Thymus (tissue), 14 donors: ENCODE data around the gene HLA-DRB1. TPM values are rescaled to one million over a fixed set of nuclear protein-coding genes. Genes with fewer than 3 reads are reported as not detected.
"Not testable (repeated sequence)": the region's sequence is repeated elsewhere in the genome, so short reads cannot be mapped to it uniquely, and the experiment has no call there.

Experiments used
- DNase-seq, 9 donors: peaks; one replicate each; pipeline ENCODE4 v3.0.0-alpha.2; 2013; ENCODE audit warnings: low spot score in 9 of 9, low read depth in 6 of 9, missing footprints in 1 of 9
- H3K27ac ChIP-seq, 2 donors: one replicate each; pipeline ENCODE4 v1.5.1; 2013; ENCODE audit warnings: control low read depth in 1 of 2, low read depth in 1 of 2, low read length in 1 of 2, mild to moderate bottlenecking in 1 of 2, moderate library complexity in 1 of 2
- H3K27me3 ChIP-seq, 2 donors: one replicate each; pipeline ENCODE4 v1.5.1; 2013; ENCODE audit warnings: low read length in 1 of 2; ENCODE audit not compliant: control insufficient read depth in 2 of 2, insufficient read depth in 1 of 2
- H3K36me3 ChIP-seq, 2 donors: one replicate each; pipeline ENCODE4 v1.5.1; 2013; ENCODE audit warnings: low read length in 1 of 2, mild to moderate bottlenecking in 1 of 2, moderate library complexity in 1 of 2; ENCODE audit not compliant: control insufficient read depth in 2 of 2, insufficient read depth in 2 of 2
- H3K4me1 ChIP-seq, 2 donors: one replicate each; pipeline ENCODE4 v1.5.1; 2013; ENCODE audit warnings: low read length in 2 of 2; ENCODE audit not compliant: control insufficient read depth in 2 of 2, insufficient read depth in 2 of 2
- H3K4me3 ChIP-seq, 2 donors: one replicate each; pipeline ENCODE4 v1.5.1; 2013; ENCODE audit warnings: low read length in 2 of 2, control low read depth in 1 of 2, mild to moderate bottlenecking in 1 of 2
- H3K9me3 ChIP-seq, 2 donors: one replicate each; pipeline ENCODE4 v1.5.1; 2013; ENCODE audit warnings: low read length in 1 of 2, mild to moderate bottlenecking in 1 of 2; ENCODE audit not compliant: control insufficient read depth in 2 of 2, insufficient read depth in 1 of 2
- WGBS: extraction: QIAGEN DNeasy Blood & Tissue Kit; methylation state at CpG from one replicate; pipeline ENCODE4 v1.1.7; 2013; 5-methylcytosine and 5-hydroxymethylcytosine counted together
- long read RNA-seq, 10 donors: transcript quantifications; one replicate each; lab custom pipeline, GENCODE V29; 2026
- polyA plus RNA-seq: library from polyadenylated mRNA; stranded (reverse); fragments of 200-250 nt; gene quantifications from one replicate; pipeline ENCODE4 v1.2.3, GENCODE V29; 2013
- total RNA-seq: library from RNA; stranded (reverse); fragments of 120-200 nt; gene quantifications from one replicate; pipeline ENCODE4 v1.2.4, GENCODE V29; 2013
- donor health status: healthy.

HLA-DRB1 gene
- total RNA-seq: 501 TPM
- 685 TPM for polyA plus RNA-seq
- long read RNA-seq, donor 1, transcript HLA-DRB1-201 (6 exons, 1,229 nt): major isoform, 5 of 32 reads
- long read RNA-seq, donor 1, partial matches to known transcripts: 22 of 32 reads
- long read RNA-seq, donor 1, other reads (novel, unspliced or antisense): 5 of 32 reads
- long read RNA-seq, donor 2: 0 reads
- long read RNA-seq, donor 3, transcript HLA-DRB1-201 (6 exons, 1,229 nt): major isoform, 233 of 1,805 reads
- long read RNA-seq, donor 3, partial matches to known transcripts: 1,181 of 1,805 reads
- long read RNA-seq, donor 3, other reads (novel, unspliced or antisense): 391 of 1,805 reads
- long read RNA-seq, donor 4, transcript HLA-DRB1-201 (6 exons, 1,229 nt): major isoform, 134 of 467 reads
- long read RNA-seq, donor 4, partial matches to known transcripts: 328 of 467 reads
- long read RNA-seq, donor 4, other reads (novel, unspliced or antisense): 5 of 467 reads
- long read RNA-seq, donor 5, transcript HLA-DRB1-201 (6 exons, 1,229 nt): major isoform, 328 of 878 reads
- long read RNA-seq, donor 5, partial matches to known transcripts: 541 of 878 reads
- long read RNA-seq, donor 5, other reads (novel, unspliced or antisense): 9 of 878 reads
- long read RNA-seq, donor 6, transcript HLA-DRB1-201 (6 exons, 1,229 nt): major isoform, 175 of 708 reads
- long read RNA-seq, donor 6, partial matches to known transcripts: 485 of 708 reads
- long read RNA-seq, donor 6, other reads (novel, unspliced or antisense): 48 of 708 reads
- long read RNA-seq, donor 7, transcript HLA-DRB1-201 (6 exons, 1,229 nt): major isoform, 97 of 436 reads
- long read RNA-seq, donor 7, partial matches to known transcripts: 264 of 436 reads
- long read RNA-seq, donor 7, other reads (novel, unspliced or antisense): 75 of 436 reads
- long read RNA-seq, donor 8, transcript HLA-DRB1-201 (6 exons, 1,229 nt): major isoform, 45 of 135 reads
- long read RNA-seq, donor 8, partial matches to known transcripts: 51 of 135 reads
- long read RNA-seq, donor 8, other reads (novel, unspliced or antisense): 39 of 135 reads
- long read RNA-seq, donor 9, transcript HLA-DRB1-201 (6 exons, 1,229 nt): major isoform, 70 of 284 reads
- long read RNA-seq, donor 9, partial matches to known transcripts: 195 of 284 reads
- long read RNA-seq, donor 9, other reads (novel, unspliced or antisense): 19 of 284 reads
- long read RNA-seq, donor 10, transcript HLA-DRB1-201 (6 exons, 1,229 nt): major isoform, 93 of 209 reads
- long read RNA-seq, donor 10, partial matches to known transcripts: 111 of 209 reads
- long read RNA-seq, donor 10, other reads (novel, unspliced or antisense): 5 of 209 reads

GRCh38 chr6:32589596-32590449 lies at the start of gene HLA-DRB1:
TSS of gene HLA-DRB1 (minus strand) at chr6:32589848. CDS start at chr6:32589742, 106 bp downstream.
- no peaks in the 10 kb centered on the region for H3K9me3 ChIP-seq
- no peaks in the 10 kb centered on the region for H3K4me1 ChIP-seq
- H3K27me3 ChIP-seq: no peaks in the 10 kb centered on the region
- peak within 1 kb of the TSS in 1 of 2 donors; percentile 65 for H3K27ac ChIP-seq
- DNase-seq: peak in 3 of 9 donors; percentile 10 to 54 (median 15)
- H3K36me3 ChIP-seq: no peaks in the 10 kb centered on the region
- WGBS: 30% methylated on average over 9 of the region's 9 CpGs
- H3K4me3 ChIP-seq: no peak within 1 kb of the TSS

DNA sequence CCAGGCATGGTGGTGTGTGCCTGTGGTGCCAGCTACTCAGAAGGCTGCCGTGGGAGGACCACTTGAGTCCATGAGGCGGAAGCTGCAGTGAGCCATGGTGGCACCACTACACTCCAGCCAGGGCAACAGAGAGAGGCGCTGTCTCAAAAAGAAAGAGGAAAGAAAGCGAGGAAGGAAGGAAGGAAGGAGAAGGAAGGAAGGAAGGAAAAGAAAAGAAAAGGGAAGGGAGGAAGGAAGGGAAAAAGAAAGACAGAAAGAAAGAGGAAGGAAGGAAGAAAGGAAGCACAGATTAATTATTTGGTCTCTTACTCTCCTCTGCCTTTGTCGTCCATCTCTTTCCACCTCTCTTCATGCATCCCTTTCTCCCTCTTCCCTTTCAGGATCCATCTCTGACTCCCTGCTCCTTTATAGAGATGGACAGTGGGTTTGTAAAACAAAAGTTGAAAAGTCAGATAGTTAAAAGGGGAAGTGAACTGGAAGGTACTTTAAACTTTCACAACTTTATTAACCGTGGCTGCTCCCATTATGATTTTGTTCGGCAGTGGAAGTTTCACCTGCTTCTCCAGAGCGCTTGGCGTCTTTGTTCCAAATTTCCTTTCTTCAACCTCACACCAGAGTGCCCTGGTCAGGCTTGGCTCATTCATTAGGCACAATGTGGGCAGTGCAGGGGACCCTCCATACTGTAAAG lies 49.0 kb upstream of the HLA-DRB1 start:
- Histone ChIP-seq H3K27ac (no peak overlapping the region), H3K9me3 (no peaks in the 10 kb centered on the region), H3K4me3 (no peak overlapping the region), H3K36me3 (no peaks in the 10 kb centered on the region), H3K27me3 (no peaks in the 10 kb centered on the region), H3K4me1 (no peaks in the 10 kb centered on the region)
- WGBS: 74% methylated on average over 9 of the region's 9 CpGs
- no peak for DNase-seq

DNA sequence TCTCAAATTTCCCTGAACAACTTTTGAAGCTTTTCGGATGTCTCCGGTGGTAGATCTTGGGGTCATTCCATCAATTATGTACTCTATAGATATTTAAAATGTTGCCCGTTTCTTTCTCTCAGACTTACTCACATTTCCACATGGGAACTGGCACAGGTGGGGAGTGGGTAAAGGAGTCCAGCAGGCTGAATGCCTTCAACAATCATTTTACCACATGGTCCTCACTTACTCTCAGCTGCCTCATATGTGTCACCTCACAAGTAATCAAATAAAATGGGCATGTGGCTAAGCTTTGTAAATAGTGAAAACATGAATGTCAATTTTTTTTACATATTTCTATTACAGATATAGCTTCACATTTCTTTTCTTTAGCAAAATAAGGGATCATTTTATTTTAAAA lies 48.2 kb upstream of the HLA-DRB1 start:
- Histone ChIP-seq H3K27me3 (no peaks in the 10 kb centered on the region), H3K4me1 (no peaks in the 10 kb centered on the region), H3K27ac (peak overlapping the region in 1 of 2 donors; percentile 24), H3K9me3 (no peaks in the 10 kb centered on the region), H3K4me3 (peak overlapping the region in 1 of 2 donors; percentile 18), H3K36me3 (no peaks in the 10 kb centered on the region)
- 74% methylated on average over 3 of the region's 3 CpGs for WGBS
- no peak for DNase-seq

DNA sequence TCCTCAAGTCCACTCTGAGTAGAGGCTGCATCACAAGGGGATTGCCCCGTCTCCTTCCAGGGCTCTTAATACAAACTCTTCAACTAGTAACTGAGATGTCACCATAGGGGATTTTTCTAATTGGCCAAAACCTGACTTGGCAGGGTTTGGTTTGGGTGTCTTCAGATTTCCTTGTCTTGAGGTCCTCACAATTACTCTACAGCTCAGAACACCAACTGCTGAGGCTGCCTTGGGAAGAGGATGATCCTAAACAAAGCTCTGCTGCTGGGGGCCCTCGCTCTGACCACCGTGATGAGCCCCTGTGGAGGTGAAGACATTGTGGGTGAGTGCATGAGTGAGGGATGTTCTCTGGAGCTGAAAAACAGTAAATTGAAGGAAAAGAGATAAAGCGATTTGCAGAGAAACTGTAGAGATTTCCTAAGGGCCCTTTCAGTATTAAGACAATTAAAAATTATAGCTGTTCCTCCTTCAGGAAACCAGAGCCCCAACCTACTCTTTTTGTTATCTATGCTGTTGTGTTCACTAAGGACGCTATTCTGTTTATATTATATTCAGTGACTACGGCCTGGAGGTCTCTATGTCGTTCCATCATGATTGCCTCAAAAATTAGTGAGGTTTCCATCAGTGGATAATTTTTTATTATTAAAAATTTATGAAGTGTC lies 47.7 kb upstream of the HLA-DRB1 start, which contains the start of gene HLA-DQA1:
Gene HLA-DQA1, plus strand, starts transcription at position 188 of the 662 bp plus-strand sequence. Its CDS starts 53 bp downstream, at position 241.
- peak in 3 of 9 donors; percentile 9 to 43 (median 18) for DNase-seq
- H3K9me3 ChIP-seq: no peaks in the 10 kb centered on the region
- H3K4me3 ChIP-seq: peak within 1 kb of the TSS in 1 of 2 donors; percentile 18
- no peaks in the 10 kb centered on the region for H3K4me1 ChIP-seq
- WGBS: 35% methylated on average over 7 of the region's 7 CpGs
- no peaks in the 10 kb centered on the region for H3K27me3 ChIP-seq
- no peaks in the 10 kb centered on the region for H3K36me3 ChIP-seq
- H3K27ac ChIP-seq: peak within 1 kb of the TSS in 1 of 2 donors; percentile 47

- Histone ChIP-seq H3K27me3 (no peaks in the 10 kb centered on the region), H3K4me1 (no peaks in the 10 kb centered on the region), H3K4me3 (no peak overlapping the region), H3K36me3 (no peaks in the 10 kb centered on the region), H3K27ac (no peak overlapping the region), H3K9me3 (no peaks in the 10 kb centered on the region)
- DNase-seq: no peak
- WGBS: 24% methylated on average over 2 of the region's 2 CpGs
Observed at GRCh38 chr6:32635526-32636123, 46.0 kb upstream of the HLA-DRB1 start.

- not testable (repeated sequence) for H3K4me1 ChIP-seq, DNase-seq, H3K9me3 ChIP-seq, H3K27ac ChIP-seq, H3K36me3 ChIP-seq, H3K4me3 ChIP-seq, H3K27me3 ChIP-seq
- 73% methylated on average over 2 of the region's 13 CpGs for WGBS
Observed at GRCh38 chr6:32629793-32630192, 40.1 kb upstream of the HLA-DRB1 start.

- DNase-seq: peak in 1 of 9 donors; percentile 56
- Histone ChIP-seq H3K36me3 (no peaks in the 10 kb centered on the region), H3K9me3 (no peaks in the 10 kb centered on the region), H3K27ac (peak overlapping the region in 1 of 2 donors; percentile 32), H3K4me3 (no peak overlapping the region), H3K27me3 (no peaks in the 10 kb centered on the region), H3K4me1 (peaks cover 0 to 4% of the 10 kb centered on the region in 2 donors)
- 33% methylated on average over 3 of the region's 3 CpGs for WGBS
Observed at GRCh38 chr6:32627831-32628230, 38.2 kb upstream of the HLA-DRB1 start.
